Astrocyte (in vitro differentiated cells and primary cell): Measurements from ENCODE around the gene PEMT.

ENCODE experiments used
- CTCF ChIP-seq: IDR thresholded peaks from 2 replicates; pipeline ENCODE4 v1.5.1; 2011; ENCODE audit warnings: low read depth, mild to moderate bottlenecking, inconsistent platforms, low read length, moderate library complexity; ENCODE audit not compliant: insufficient read depth
- EZH2 ChIP-seq: IDR thresholded peaks from 2 replicates; pipeline ENCODE4 v1.6.1; 2012; ENCODE audit warnings: mild to moderate bottlenecking, low read length, inconsistent platforms; ENCODE audit not compliant: insufficient read depth

- TF ChIP-seq CTCF (no peak), EZH2 (no peak)
These were observed 84.0 kb downstream of the PEMT start for GRCh38 chr17:17507465-17508011.
